Keratinocyte (primary cell): Measurements from ENCODE around the gene NR6A1. TPM values are rescaled to one million over a fixed set of nuclear protein-coding genes. Genes with fewer than 3 reads are reported as not detected.

Experiments
- DNase-seq: peaks from one replicate; pipeline ENCODE4 v3.0.0-alpha.2; 2011; ENCODE audit warnings: low read depth, missing footprints, low spot score
- FAIRE-seq: peaks from 2 replicates; lab custom pipeline; 2011; peaks lifted over from hg19 to GRCh38; lab: Jason Lieb, UNC
- H2AFZ ChIP-seq: 2 replicates; pipeline ENCODE4 v1.6.0; 2012; ENCODE audit warnings: low read length, control low read depth, inconsistent platforms; ENCODE audit not compliant: control insufficient read depth
- H3K27ac ChIP-seq: 2 replicates; pipeline ENCODE4 v1.5.1; 2011; ENCODE audit warnings: low read length; ENCODE audit not compliant: control insufficient read depth, insufficient read depth
- H3K27me3 ChIP-seq: 3 replicates; pipeline ENCODE4 v1.6.0; 2011; ENCODE audit warnings: low read length; ENCODE audit not compliant: control insufficient read depth, insufficient read depth; ENCODE audit errors: extremely low read depth
- H3K36me3 ChIP-seq, 2 experiments: 2 replicates in 1 of 2; 3 replicates in 1 of 2; pipeline ENCODE4 v1.5.1; 2011; ENCODE audit warnings: low read length in 2 of 2, mild to moderate bottlenecking in 1 of 2; ENCODE audit not compliant: control insufficient read depth in 2 of 2, insufficient read depth in 2 of 2; ENCODE audit errors: extremely low read depth in 1 of 2
- H3K4me1 ChIP-seq: 3 replicates; pipeline ENCODE4 v1.5.1; 2011; ENCODE audit warnings: low read length; ENCODE audit not compliant: control insufficient read depth, insufficient read depth; ENCODE audit errors: extremely low read depth
- H3K4me2 ChIP-seq: 3 replicates; pipeline ENCODE4 v1.6.0; 2011; ENCODE audit warnings: low read depth, low read length; ENCODE audit not compliant: control insufficient read depth, insufficient read depth; ENCODE audit errors: extremely low read depth
- H3K4me3 ChIP-seq, 3 experiments: fragments of 200-600 bp in 1 of 3; sonication (generic) in 1 of 3; 2 replicates in 2 of 3; 3 replicates in 1 of 3; pipeline ENCODE4 v1.5.1; 2011 to 2016; ENCODE audit warnings: low read length in 3 of 3, mild to moderate bottlenecking in 3 of 3, control low read depth in 2 of 3, inconsistent platforms in 1 of 3, low read depth in 1 of 3, mixed read lengths in 1 of 3, mixed run types in 1 of 3, moderate library complexity in 1 of 3; ENCODE audit not compliant: control insufficient read depth in 2 of 3, insufficient read depth in 2 of 3; ENCODE audit errors: extremely low read depth in 1 of 3
- H3K79me2 ChIP-seq: 2 replicates; pipeline ENCODE4 v1.6.0; 2012; ENCODE audit warnings: low read length; ENCODE audit not compliant: control insufficient read depth, insufficient read depth
- H3K9ac ChIP-seq: 3 replicates; pipeline ENCODE4 v1.6.0; 2011; ENCODE audit warnings: low read length; ENCODE audit not compliant: control insufficient read depth, insufficient read depth; ENCODE audit errors: extremely low read depth
- H3K9me1 ChIP-seq: 3 replicates; pipeline ENCODE4 v1.6.0; 2011; ENCODE audit warnings: low read length; ENCODE audit not compliant: control insufficient read depth, insufficient read depth; ENCODE audit errors: extremely low read depth
- H3K9me3 ChIP-seq: 2 replicates; pipeline ENCODE4 v1.5.1; 2012; ENCODE audit warnings: low read depth, low read length; ENCODE audit not compliant: control insufficient read depth
- H4K20me1 ChIP-seq: 3 replicates; pipeline ENCODE4 v1.6.0; 2011; ENCODE audit warnings: low read length; ENCODE audit not compliant: control insufficient read depth, insufficient read depth; ENCODE audit errors: extremely low read depth
- EZH2 ChIP-seq: IDR thresholded peaks from one replicate; pipeline ENCODE4 v1.6.1; 2012; ENCODE audit warnings: inconsistent platforms, mild to moderate bottlenecking, low read length, moderate library complexity
- dilution Hi-C: fragments of 300-500 bp; cut with MboI; formaldehyde crosslinking; loops from one replicate; pipeline ENCODE4 v1.7.0; 2020; ENCODE audit warnings: low sequenced_read_pairs; ENCODE audit not compliant: extremely low pct_ligation_motif_present
- polyA plus RNA-seq, 5 experiments: library from polyadenylated mRNA; depleted of rRNA in 3 of 5; stranded (reverse) in 3 of 5; stranded (forward) in 1 of 5; unstranded in 1 of 5; fragments of >200 nt; gene quantifications; 1 replicate in 1 of 5; 2 replicates in 3 of 5; 3 replicates in 1 of 5; pipeline versions ENCODE4 v1.2.1 to v1.2.3, GENCODE V29; 2011 to 2012; ENCODE audit warnings: missing spikeins in 2 of 5, low read depth in 1 of 5, low replicate concordance in 1 of 5
- TF ChIP-seq, protein P1 (sequence below), 3 experiments: IDR thresholded peaks in 1 of 3; conservative IDR thresholded peaks in 1 of 3; optimal IDR thresholded peaks in 1 of 3; 2 replicates in 2 of 3; 3 replicates in 1 of 3; pipeline versions ENCODE3 to v1.5.1; 2011; ENCODE audit warnings: low read length in 3 of 3, mild to moderate bottlenecking in 3 of 3, moderate library complexity in 2 of 3, control low read depth in 1 of 3, inconsistent platforms in 1 of 3; ENCODE audit not compliant: insufficient read depth in 2 of 3; ENCODE audit errors: extremely low read depth in 1 of 3

The NR6A1 gene
- polyA plus RNA-seq, 1 donor (not counting 4 experiments of a cell fraction or from before 2014, with no cell fraction given), result 1.8 TPM

DNA sequence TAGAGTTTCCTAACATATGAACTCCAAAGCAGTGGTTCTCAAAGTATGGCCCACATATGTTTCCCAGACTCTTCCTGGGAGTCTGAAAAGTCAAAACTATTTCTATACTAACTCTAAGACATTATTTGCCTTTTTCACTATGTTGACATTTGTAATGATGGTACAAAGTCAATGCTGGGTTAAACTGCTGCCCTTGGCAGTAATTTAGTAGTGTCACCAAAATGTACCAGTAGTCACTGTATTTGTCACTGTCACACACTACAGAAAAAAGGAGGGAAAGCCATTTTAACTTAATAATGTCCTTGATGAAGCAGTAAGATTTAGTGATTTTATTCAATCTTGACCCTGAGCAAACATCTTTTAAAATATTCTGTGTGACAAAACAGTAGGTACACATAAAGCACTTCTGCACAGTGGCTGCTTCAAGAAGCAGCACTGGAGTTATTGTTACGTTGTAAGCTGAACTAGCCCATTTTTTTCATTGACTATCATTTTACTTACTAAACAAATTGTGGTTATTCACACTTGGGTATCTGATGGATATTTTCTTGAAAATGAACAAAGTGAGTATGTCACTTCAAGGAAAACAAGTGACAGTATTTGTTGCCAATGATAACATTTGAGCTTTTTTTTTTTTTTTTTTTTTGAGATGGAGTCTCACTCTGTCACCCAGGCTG lies 90.3 kb downstream of the NR6A1 start:
- no peaks in the 10 kb centered on the region for H3K9me1 ChIP-seq
- H3K4me1 ChIP-seq, result no peaks in the 10 kb centered on the region
- H3K4me2 ChIP-seq, result no peak overlapping the region
- no peaks in the 10 kb centered on the region for H3K27me3 ChIP-seq
- TF ChIP-seq, protein P1, sequence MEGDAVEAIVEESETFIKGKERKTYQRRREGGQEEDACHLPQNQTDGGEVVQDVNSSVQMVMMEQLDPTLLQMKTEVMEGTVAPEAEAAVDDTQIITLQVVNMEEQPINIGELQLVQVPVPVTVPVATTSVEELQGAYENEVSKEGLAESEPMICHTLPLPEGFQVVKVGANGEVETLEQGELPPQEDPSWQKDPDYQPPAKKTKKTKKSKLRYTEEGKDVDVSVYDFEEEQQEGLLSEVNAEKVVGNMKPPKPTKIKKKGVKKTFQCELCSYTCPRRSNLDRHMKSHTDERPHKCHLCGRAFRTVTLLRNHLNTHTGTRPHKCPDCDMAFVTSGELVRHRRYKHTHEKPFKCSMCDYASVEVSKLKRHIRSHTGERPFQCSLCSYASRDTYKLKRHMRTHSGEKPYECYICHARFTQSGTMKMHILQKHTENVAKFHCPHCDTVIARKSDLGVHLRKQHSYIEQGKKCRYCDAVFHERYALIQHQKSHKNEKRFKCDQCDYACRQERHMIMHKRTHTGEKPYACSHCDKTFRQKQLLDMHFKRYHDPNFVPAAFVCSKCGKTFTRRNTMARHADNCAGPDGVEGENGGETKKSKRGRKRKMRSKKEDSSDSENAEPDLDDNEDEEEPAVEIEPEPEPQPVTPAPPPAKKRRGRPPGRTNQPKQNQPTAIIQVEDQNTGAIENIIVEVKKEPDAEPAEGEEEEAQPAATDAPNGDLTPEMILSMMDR (optimal IDR thresholded peaks at IDR 0.05 in 1 of 3, IDR thresholded peaks at IDR 0.05 in 1 of 3, conservative IDR thresholded peaks at IDR 0.05 in 1 of 3; ENCODE audit: extremely low read depth in 1 of 3, insufficient read depth in 2 of 3, low read length in 3 of 3), result no peak
- TF ChIP-seq EZH2, result no peak
- no peak overlapping the region for H2AFZ ChIP-seq
- peaks cover 0 to 3% of the 10 kb centered on the region in 2 experiments for H3K36me3 ChIP-seq
- no peak overlapping the region for H3K27ac ChIP-seq
- H3K9me3 ChIP-seq, result no peaks in the 10 kb centered on the region
- peaks cover 4% of the 10 kb centered on the region for H3K79me2 ChIP-seq
- no peak overlapping the region for H3K4me3 ChIP-seq
- no peaks in the 10 kb centered on the region for H4K20me1 ChIP-seq
- dilution Hi-C loops, result no loop called here
- FAIRE-seq, result no peak
- DNase-seq, result no peak
- H3K9ac ChIP-seq, result no peak overlapping the region

DNA sequence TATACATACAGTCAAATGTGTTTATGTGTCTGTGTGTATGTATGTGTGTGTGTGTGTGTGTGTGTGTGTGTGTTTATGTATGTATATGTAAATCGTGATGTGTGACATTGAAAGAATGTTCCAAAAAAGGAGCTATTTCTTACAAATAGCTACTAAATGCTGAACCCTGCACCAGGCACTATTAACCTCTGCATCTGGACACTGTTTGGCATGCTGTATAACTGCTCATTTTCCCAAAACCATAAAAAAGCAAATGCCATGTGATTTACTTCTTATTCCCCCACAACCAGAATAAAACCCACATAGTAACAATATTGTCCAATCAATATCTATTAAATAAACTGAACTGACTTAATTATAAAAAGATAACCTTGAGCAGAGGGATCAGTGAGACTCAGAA lies 91.1 kb downstream of the NR6A1 start:
- H3K79me2 ChIP-seq, result peaks cover 4% of the 10 kb centered on the region
- no peaks in the 10 kb centered on the region for H4K20me1 ChIP-seq
- dilution Hi-C loops, result no loop called here

More for the DNA sequence above, 91.1 kb downstream of the NR6A1 start:
- DNase-seq (no peak), FAIRE-seq (no peak)
- no peaks in the 10 kb centered on the region for H3K4me1 ChIP-seq
- no peak overlapping the region for H3K4me3 ChIP-seq
- no peak for TF ChIP-seq EZH2
- TF ChIP-seq, protein P1 (optimal IDR thresholded peaks at IDR 0.05 in 1 of 3, IDR thresholded peaks at IDR 0.05 in 1 of 3, conservative IDR thresholded peaks at IDR 0.05 in 1 of 3; ENCODE audit: extremely low read depth in 1 of 3, insufficient read depth in 2 of 3, low read length in 3 of 3), result no peak
- H2AFZ ChIP-seq, result no peak overlapping the region
- no peaks in the 10 kb centered on the region for H3K9me1 ChIP-seq
- no peaks in the 10 kb centered on the region for H3K27me3 ChIP-seq
- H3K9me3 ChIP-seq, result no peaks in the 10 kb centered on the region
- H3K27ac ChIP-seq, result no peak overlapping the region
- H3K4me2 ChIP-seq, result no peak overlapping the region
- peaks cover 0 to 3% of the 10 kb centered on the region in 2 experiments for H3K36me3 ChIP-seq
- no peak overlapping the region for H3K9ac ChIP-seq
